C4-2B (cell line): Measurements from ENCODE around the gene PANK3.

Experiments used
- H3K27ac ChIP-seq: fragments of 450-650 bp; 2 replicates; pipeline ENCODE4 v1.5.1; 2017
- ZFX ChIP-seq: fragments of 450-650 bp; IDR thresholded peaks from 2 replicates; pipeline ENCODE4 v1.6.1; 2017
- TF ChIP-seq, protein P1 (sequence below): fragments of 450-650 bp; conservative IDR thresholded peaks from 2 replicates; pipeline ENCODE4 v1.5.1; 2017; ENCODE audit warnings: mild to moderate bottlenecking

PANK3 gene

DNA sequence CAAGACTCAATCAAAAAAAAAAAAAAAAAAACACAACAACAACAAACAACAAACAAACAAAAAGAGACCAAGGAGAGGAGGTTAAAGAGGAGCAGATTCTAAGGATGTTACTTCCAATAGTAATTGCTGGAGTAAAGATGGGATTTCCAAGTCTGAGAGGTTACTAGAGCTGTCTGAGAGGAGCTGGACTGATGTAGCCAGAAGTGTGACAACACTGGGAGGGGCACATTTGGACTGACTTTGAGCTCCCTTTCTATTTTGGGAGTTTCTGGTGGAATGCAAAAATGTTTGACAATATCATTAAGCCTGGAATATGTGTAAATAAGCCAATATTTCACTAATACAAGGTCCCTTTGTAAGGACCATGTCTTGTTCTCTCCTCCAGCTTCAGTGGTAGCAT is 25.3 kb upstream of the PANK3 start:
- no peak overlapping the region for H3K27ac ChIP-seq

GRCh38 chr5:168603746-168604145 is 24.6 kb upstream of the PANK3 start:
- TF ChIP-seq, protein P1, sequence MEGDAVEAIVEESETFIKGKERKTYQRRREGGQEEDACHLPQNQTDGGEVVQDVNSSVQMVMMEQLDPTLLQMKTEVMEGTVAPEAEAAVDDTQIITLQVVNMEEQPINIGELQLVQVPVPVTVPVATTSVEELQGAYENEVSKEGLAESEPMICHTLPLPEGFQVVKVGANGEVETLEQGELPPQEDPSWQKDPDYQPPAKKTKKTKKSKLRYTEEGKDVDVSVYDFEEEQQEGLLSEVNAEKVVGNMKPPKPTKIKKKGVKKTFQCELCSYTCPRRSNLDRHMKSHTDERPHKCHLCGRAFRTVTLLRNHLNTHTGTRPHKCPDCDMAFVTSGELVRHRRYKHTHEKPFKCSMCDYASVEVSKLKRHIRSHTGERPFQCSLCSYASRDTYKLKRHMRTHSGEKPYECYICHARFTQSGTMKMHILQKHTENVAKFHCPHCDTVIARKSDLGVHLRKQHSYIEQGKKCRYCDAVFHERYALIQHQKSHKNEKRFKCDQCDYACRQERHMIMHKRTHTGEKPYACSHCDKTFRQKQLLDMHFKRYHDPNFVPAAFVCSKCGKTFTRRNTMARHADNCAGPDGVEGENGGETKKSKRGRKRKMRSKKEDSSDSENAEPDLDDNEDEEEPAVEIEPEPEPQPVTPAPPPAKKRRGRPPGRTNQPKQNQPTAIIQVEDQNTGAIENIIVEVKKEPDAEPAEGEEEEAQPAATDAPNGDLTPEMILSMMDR: no peak
- H3K27ac ChIP-seq: no peak overlapping the region

More for the DNA sequence above, 25.3 kb upstream of the PANK3 start:
- no peak for TF ChIP-seq ZFX
- TF ChIP-seq, protein P1: no peak

- TF ChIP-seq, protein P1: no peak
- no peak for TF ChIP-seq ZFX
- no peak overlapping the region for H3K27ac ChIP-seq
Observed at GRCh38 chr5:168602517-168602916, 23.3 kb upstream of the PANK3 start.

GRCh38 chr5:168601972-168602371 is 22.8 kb upstream of the PANK3 start:
- H3K27ac ChIP-seq: no peak overlapping the region
- TF ChIP-seq ZFX: no peak
- TF ChIP-seq, protein P1: no peak

- H3K27ac ChIP-seq: no peak overlapping the region
- TF ChIP-seq, protein P1: no peak
Observed at GRCh38 chr5:168600409-168600808, 21.2 kb upstream of the PANK3 start.

DNA sequence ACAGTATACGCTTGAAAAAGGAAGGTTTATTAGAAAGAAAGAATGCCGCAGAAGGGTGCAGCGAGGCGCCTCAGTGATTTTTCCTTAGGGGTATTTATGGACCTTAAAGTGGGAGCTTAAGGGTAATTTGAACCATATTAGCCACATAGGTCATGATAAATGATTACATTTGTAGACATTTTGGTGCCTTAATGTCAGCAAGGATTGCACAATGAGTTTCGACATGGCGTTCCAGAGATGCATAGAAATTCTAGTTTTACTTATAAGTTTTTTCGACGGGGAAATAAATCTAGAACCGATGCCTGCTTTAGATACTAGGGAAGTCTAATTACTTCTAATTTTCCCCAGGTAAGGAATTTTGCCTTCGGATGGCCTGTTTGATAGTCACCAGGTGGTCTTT is 20.7 kb upstream of the PANK3 start:
- no peak for TF ChIP-seq ZFX
- TF ChIP-seq, protein P1: no peak
- no peak overlapping the region for H3K27ac ChIP-seq

DNA sequence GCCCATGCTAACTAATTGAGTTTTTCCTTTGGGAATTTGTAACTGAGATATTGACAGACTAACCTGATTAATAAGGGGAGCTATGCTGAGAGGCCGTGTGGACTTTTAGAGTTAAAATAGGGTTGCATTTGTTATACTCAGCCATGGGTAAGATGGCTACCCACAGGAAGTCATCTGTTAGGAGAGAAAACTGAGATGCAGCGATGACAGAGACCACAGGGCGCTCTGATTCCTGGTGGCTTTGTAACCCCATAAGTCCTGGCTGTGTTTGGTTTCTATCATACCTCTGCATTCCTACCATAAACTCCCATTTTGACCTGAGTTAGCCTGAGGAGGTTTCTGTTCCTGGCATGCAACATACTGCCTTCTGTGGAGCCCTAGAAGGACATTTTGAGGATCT is 19.5 kb upstream of the PANK3 start:
- no peak overlapping the region for H3K27ac ChIP-seq
- TF ChIP-seq ZFX: no peak
- TF ChIP-seq, protein P1: no peak
